ENCODE results near the gene TNFRSF12A. TPM values are rescaled to one million over a fixed set of nuclear protein-coding genes. Genes with fewer than 3 reads are reported as not detected.
"Not testable (repeated sequence)": the region's sequence is repeated elsewhere in the genome, so short reads cannot be mapped to it uniquely, and the experiment has no call there.

Gene TNFRSF12A
- total RNA-seq, 4 donors from 2014 or later = 20.9 to 140 (median 57.5) TPM

DNA sequence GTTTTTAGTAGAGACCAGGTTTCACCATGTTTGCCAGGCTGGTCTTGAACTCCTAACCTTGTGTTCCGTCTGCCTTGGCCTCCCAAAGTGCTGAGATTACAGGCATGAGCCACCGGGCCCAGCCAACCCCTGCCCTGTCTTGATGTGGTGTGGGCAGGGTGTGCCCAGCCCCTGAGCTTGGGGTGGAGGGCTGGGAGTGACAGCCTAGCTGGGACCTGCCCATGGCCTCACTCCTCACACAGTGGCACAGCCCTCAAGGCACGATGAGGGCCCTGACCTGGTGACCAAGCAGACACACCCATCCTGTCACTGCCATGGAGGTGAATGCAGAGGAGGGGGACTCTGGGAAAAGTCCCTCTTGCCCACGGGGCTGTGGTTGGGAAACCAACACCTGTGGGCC lies 48.3 kb downstream of the TNFRSF12A start:
- Histone ChIP-seq H3K36me3 (peaks cover 0 to 21% (median 2%) of the 10 kb centered on the region in 4 donors), H3K27me3 (no peaks in the 10 kb centered on the region), H3K9me3 (no peaks in the 10 kb centered on the region), H3K4me1 (peaks cover 8 to 27% (median 24%) of the 10 kb centered on the region in 4 donors), H3K4me3 (no peak overlapping the region), H3K27ac (replicated peaks in 1 of 4) (no peak overlapping the region)
- intact Hi-C loops (cut with DNase I) = no loop called here
- 71% methylated on average over 3 of the region's 4 CpGs for WGBS
- TF ChIP-seq POLR2A (IDR thresholded peaks at IDR 0.05; ENCODE audit: low read depth) = no peak
- TF ChIP-seq, protein P1, sequence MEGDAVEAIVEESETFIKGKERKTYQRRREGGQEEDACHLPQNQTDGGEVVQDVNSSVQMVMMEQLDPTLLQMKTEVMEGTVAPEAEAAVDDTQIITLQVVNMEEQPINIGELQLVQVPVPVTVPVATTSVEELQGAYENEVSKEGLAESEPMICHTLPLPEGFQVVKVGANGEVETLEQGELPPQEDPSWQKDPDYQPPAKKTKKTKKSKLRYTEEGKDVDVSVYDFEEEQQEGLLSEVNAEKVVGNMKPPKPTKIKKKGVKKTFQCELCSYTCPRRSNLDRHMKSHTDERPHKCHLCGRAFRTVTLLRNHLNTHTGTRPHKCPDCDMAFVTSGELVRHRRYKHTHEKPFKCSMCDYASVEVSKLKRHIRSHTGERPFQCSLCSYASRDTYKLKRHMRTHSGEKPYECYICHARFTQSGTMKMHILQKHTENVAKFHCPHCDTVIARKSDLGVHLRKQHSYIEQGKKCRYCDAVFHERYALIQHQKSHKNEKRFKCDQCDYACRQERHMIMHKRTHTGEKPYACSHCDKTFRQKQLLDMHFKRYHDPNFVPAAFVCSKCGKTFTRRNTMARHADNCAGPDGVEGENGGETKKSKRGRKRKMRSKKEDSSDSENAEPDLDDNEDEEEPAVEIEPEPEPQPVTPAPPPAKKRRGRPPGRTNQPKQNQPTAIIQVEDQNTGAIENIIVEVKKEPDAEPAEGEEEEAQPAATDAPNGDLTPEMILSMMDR (IDR thresholded peaks at IDR 0.05) = no peak
- TF ChIP-seq EP300 (IDR thresholded peaks at IDR 0.05) = no peak
- no peak for TF ChIP-seq POLR2AphosphoS5 (IDR thresholded peaks at IDR 0.05)
- no peak for DNase-seq (ENCODE audit: extremely low spot score)

DNA sequence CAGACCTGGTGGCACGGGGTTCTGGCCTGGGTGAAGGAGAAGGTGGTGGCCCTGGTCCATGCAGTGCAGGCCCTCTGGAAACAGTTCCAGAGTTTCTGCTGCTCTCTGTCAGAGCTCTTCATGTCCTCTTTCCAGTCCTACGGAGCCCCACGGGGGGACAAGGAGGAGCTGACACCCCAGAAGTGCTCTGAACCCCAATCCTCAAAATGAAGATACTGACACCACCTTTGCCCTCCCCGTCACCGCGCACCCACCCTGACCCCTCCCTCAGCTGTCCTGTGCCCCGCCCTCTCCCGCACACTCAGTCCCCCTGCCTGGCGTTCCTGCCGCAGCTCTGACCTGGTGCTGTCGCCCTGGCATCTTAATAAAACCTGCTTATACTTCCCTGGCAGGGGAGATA lies 49.0 kb downstream of the TNFRSF12A start:
- H3K4me3 ChIP-seq; DNase-seq (ENCODE audit: extremely low spot score); intact Hi-C loops (cut with DNase I); H3K27me3 ChIP-seq; H3K27ac ChIP-seq (replicated peaks in 1 of 4); H3K9me3 ChIP-seq: not testable (repeated sequence)
- 82% methylated on average over 10 of the region's 11 CpGs for WGBS
- Histone ChIP-seq H3K4me1 (peaks cover 8 to 27% (median 24%) of the 10 kb centered on the region in 4 donors), H3K36me3 (peaks cover 0 to 21% (median 2%) of the 10 kb centered on the region in 4 donors)

DNA sequence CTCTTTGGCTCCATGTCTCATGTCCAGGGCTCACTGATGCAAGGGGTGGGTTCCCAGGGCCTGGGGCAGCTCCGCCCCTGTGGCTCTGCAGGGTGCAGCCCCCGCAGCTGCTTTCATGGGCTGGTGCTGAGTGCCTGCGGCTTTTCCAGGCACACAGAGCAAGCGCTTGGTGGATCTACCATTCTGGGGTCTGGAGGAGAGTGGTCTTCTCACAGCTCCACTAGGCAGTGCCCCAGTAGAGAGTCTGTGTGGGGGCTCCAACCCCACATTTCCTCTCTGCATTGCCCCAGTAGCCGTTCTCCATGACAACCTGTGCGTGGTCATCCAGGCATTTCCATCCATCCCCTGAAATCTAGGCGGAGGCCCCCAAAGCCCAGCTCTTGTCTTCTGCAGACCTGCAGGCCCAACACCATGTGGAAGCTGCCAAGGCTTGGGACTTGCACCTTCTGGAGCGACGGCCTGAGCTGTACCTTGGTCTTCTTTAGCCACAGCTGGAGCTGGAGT lies 50.5 kb downstream of the TNFRSF12A start:
- H3K9me3 ChIP-seq = no peaks in the 10 kb centered on the region
- WGBS = 92% methylated on average over 8 of the region's 9 CpGs
- H3K4me1 ChIP-seq = peaks cover 3 to 22% (median 13%) of the 10 kb centered on the region in 4 donors
- intact Hi-C loops (cut with DNase I) = no loop called here
- TF ChIP-seq POLR2A (IDR thresholded peaks at IDR 0.05; ENCODE audit: low read depth) (no peak), POLR2AphosphoS5 (IDR thresholded peaks at IDR 0.05) (no peak), EP300 (IDR thresholded peaks at IDR 0.05) (no peak)
- TF ChIP-seq, protein P1 (IDR thresholded peaks at IDR 0.05) = no peak
- H3K27ac ChIP-seq (replicated peaks in 1 of 4) = no peak overlapping the region
- H3K36me3 ChIP-seq = peaks cover 0 to 21% (median 2%) of the 10 kb centered on the region in 4 donors
- no peak for DNase-seq (ENCODE audit: extremely low spot score)
- H3K4me3 ChIP-seq = no peak overlapping the region
- peaks cover 0 to 10% (median 0%) of the 10 kb centered on the region in 4 donors for H3K27me3 ChIP-seq

DNA sequence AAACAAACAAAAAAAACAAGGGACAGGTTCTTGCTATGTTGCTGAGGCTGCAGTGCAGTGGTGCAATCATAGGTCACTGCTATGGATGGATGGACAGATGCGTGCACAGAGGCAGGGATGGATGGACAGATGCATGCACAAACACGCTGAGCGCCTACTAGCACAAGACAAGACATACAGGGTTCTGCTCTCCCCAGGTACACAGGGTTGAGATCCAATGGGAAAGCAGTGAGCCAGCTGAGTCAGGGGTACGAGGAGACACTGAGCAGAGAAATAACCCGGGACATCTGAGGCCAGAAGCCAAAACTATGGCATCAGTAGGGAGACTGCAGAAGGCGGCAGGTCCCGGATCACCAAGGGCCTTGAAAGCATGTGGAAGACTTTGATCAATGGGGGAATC lies 51.5 kb downstream of the TNFRSF12A start:
- no peak overlapping the region for H3K27ac ChIP-seq (replicated peaks in 1 of 4)
- no peaks in the 10 kb centered on the region for H3K9me3 ChIP-seq
- no peak for DNase-seq (ENCODE audit: extremely low spot score)
- H3K4me3 ChIP-seq = no peak overlapping the region
- peaks cover 1 to 16% (median 4%) of the 10 kb centered on the region in 4 donors for H3K4me1 ChIP-seq
- H3K27me3 ChIP-seq = peaks cover 0 to 10% (median 0%) of the 10 kb centered on the region in 4 donors
- H3K36me3 ChIP-seq = peaks cover 0 to 21% (median 2%) of the 10 kb centered on the region in 4 donors
- TF ChIP-seq, protein P1 (IDR thresholded peaks at IDR 0.05) = no peak
- TF ChIP-seq POLR2A (IDR thresholded peaks at IDR 0.05; ENCODE audit: low read depth) (no peak), POLR2AphosphoS5 (IDR thresholded peaks at IDR 0.05) (no peak), EP300 (IDR thresholded peaks at IDR 0.05) (no peak)
- 91% methylated on average over 7 of the region's 7 CpGs for WGBS
- intact Hi-C loops (cut with DNase I) = no loop called here

Small RNA genes within 50 kb of the gene (small RNA-seq; reads per million reads assigned to genes)
- gene LINC00514 = 0 reads per million in 3 donors

Other genes with a start within 250 kb of the TNFRSF12A start
- gene ELOB, start 243.1 kb upstream of the TNFRSF12A start, total RNA-seq = 100 to 1,000 TPM; 199 to 229 (median 213) TPM
- gene PRSS33, start 232.8 kb upstream of the TNFRSF12A start, total RNA-seq = not detected
- gene PRSS41, start 221.9 kb upstream of the TNFRSF12A start, total RNA-seq = not detected
- not detected for gene PRSS21, start 203.1 kb upstream of the TNFRSF12A start, total RNA-seq
- not detected for gene ZG16B, start 190.1 kb upstream of the TNFRSF12A start, total RNA-seq
- gene PRSS22, start 162.2 kb upstream of the TNFRSF12A start, total RNA-seq = not detected
- 10 to 100 TPM; 41.9 to 47.2 (median 43.9) TPM for gene FLYWCH2, start 137.2 kb upstream of the TNFRSF12A start, total RNA-seq
- 10 to 100 TPM; 33.8 to 61.6 (median 46.8) TPM for gene FLYWCH1, start 108.4 kb upstream of the TNFRSF12A start, total RNA-seq
- gene KREMEN2, start 56.1 kb upstream of the TNFRSF12A start, total RNA-seq = under 1 TPM in 1 of 4 donors, not detected in 3; 0.13 TPM
- 1 to 10 TPM; 2.2 to 7.5 (median 4.7) TPM for gene PAQR4, start 51.0 kb upstream of the TNFRSF12A start, total RNA-seq
- 1 to 10 TPM in 1 of 4 donors, under 1 TPM in 1, not detected in 2; 0.57 to 2.5 TPM for gene PKMYT1, start 39.9 kb upstream of the TNFRSF12A start, total RNA-seq
- under 1 TPM in 3 of 4 donors, not detected in 1; 0.17 to 0.42 (median 0.32) TPM for gene CLDN9, start 7.4 kb upstream of the TNFRSF12A start, total RNA-seq
- gene CLDN6, start 2.2 kb upstream of the TNFRSF12A start, total RNA-seq = not detected
- gene HCFC1R1, start 3.6 kb downstream of the TNFRSF12A start, total RNA-seq = 100 to 1,000 TPM in 2 of 4 donors, 10 to 100 TPM in 2; 28.8 to 134 (median 72.2) TPM
- 10 to 100 TPM; 14.1 to 27.9 (median 23.0) TPM for gene THOC6, start 3.7 kb downstream of the TNFRSF12A start, total RNA-seq
- under 1 TPM in 2 of 4 donors, not detected in 2; 0.19 to 0.42 TPM for gene BICDL2, start 16.6 kb downstream of the TNFRSF12A start, total RNA-seq
- 1 to 10 TPM in 1 of 4 donors, under 1 TPM in 3; under 0.01 to 4.5 (median 0.12) TPM for gene MMP25, start 26.2 kb downstream of the TNFRSF12A start, total RNA-seq
- gene IL32, start 45.3 kb downstream of the TNFRSF12A start, total RNA-seq = 10 to 100 TPM; 13.7 to 40.8 (median 31.2) TPM
- gene ZSCAN10, start 78.9 kb downstream of the TNFRSF12A start, total RNA-seq = not detected
- gene ZNF205, start 92.2 kb downstream of the TNFRSF12A start, total RNA-seq = 10 to 100 TPM; 10.6 to 25.0 (median 17.1) TPM
- gene ZNF213, start 114.7 kb downstream of the TNFRSF12A start, total RNA-seq = 10 to 100 TPM in 3 of 4 donors, 1 to 10 TPM in 1; 8.4 to 18.3 (median 13.5) TPM
- gene OR1F1, start 167.8 kb downstream of the TNFRSF12A start, total RNA-seq = not detected
- 1 to 10 TPM; 5.8 to 8.2 (median 7.1) TPM for gene ZNF200, start 214.8 kb downstream of the TNFRSF12A start, total RNA-seq
- 1 to 10 TPM; 1.2 to 4.0 (median 1.5) TPM for gene MEFV, start 236.3 kb downstream of the TNFRSF12A start, total RNA-seq

Data from esophagus muscularis mucosa (tissue), 4 donors.